Panc1 (cell line): ENCODE measurements around the gene AGTR1.

Experiments
- POLR2AphosphoS5 ChIP-seq: IDR thresholded peaks from 2 replicates; pipeline ENCODE4 v1.6.1; 2012; ENCODE audit warnings: mild to moderate bottlenecking, low read depth, low read length, moderate library complexity
- REST ChIP-seq, 2 experiments: IDR thresholded peaks; 2 replicates each; pipeline ENCODE4 v1.6.1; 2011 to 2012; ENCODE audit warnings: low read depth in 2 of 2, control low read depth in 1 of 2, low read length in 1 of 2, mild to moderate bottlenecking in 1 of 2, moderate library complexity in 1 of 2; ENCODE audit not compliant: insufficient read depth in 1 of 2
- TCF7L2 ChIP-seq: IDR thresholded peaks from 2 replicates; pipeline ENCODE4 v1.6.1; 2011; ENCODE audit warnings: mild to moderate bottlenecking, low read depth, low read length, inconsistent platforms
- TF ChIP-seq, protein P1 (sequence below): fragments of 450-650 bp; IDR thresholded peaks from 2 replicates; pipeline ENCODE4 v1.5.1; 2017; ENCODE audit warnings: mild to moderate bottlenecking

GRCh38 chr3:148657470-148657869 is 40.2 kb upstream of the AGTR1 start:
- TF ChIP-seq, protein P1, sequence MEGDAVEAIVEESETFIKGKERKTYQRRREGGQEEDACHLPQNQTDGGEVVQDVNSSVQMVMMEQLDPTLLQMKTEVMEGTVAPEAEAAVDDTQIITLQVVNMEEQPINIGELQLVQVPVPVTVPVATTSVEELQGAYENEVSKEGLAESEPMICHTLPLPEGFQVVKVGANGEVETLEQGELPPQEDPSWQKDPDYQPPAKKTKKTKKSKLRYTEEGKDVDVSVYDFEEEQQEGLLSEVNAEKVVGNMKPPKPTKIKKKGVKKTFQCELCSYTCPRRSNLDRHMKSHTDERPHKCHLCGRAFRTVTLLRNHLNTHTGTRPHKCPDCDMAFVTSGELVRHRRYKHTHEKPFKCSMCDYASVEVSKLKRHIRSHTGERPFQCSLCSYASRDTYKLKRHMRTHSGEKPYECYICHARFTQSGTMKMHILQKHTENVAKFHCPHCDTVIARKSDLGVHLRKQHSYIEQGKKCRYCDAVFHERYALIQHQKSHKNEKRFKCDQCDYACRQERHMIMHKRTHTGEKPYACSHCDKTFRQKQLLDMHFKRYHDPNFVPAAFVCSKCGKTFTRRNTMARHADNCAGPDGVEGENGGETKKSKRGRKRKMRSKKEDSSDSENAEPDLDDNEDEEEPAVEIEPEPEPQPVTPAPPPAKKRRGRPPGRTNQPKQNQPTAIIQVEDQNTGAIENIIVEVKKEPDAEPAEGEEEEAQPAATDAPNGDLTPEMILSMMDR = no peak
- TF ChIP-seq POLR2AphosphoS5 = no peak
- TF ChIP-seq REST (IDR thresholded peaks at IDR 0.05; ENCODE audit: insufficient read depth in 1 of 2, low read depth in 2 of 2, low read length in 1 of 2) = no peak
- no peak for TF ChIP-seq TCF7L2
